GM18867 (cell line): ENCODE data around the gene RMND5B.
"Not testable (repeated sequence)": the region's sequence is repeated elsewhere in the genome, so short reads cannot be mapped to it uniquely, and the experiment has no call there.

Experiments
- ATAC-seq: cut with Tn5 transposase; IDR thresholded peaks from one replicate; pipeline ENCODE4 v1.9.1; 2021; ENCODE audit warnings: mild to moderate bottlenecking, moderate library complexity; ENCODE audit not compliant: unreplicated experiment

RMND5B gene

DNA sequence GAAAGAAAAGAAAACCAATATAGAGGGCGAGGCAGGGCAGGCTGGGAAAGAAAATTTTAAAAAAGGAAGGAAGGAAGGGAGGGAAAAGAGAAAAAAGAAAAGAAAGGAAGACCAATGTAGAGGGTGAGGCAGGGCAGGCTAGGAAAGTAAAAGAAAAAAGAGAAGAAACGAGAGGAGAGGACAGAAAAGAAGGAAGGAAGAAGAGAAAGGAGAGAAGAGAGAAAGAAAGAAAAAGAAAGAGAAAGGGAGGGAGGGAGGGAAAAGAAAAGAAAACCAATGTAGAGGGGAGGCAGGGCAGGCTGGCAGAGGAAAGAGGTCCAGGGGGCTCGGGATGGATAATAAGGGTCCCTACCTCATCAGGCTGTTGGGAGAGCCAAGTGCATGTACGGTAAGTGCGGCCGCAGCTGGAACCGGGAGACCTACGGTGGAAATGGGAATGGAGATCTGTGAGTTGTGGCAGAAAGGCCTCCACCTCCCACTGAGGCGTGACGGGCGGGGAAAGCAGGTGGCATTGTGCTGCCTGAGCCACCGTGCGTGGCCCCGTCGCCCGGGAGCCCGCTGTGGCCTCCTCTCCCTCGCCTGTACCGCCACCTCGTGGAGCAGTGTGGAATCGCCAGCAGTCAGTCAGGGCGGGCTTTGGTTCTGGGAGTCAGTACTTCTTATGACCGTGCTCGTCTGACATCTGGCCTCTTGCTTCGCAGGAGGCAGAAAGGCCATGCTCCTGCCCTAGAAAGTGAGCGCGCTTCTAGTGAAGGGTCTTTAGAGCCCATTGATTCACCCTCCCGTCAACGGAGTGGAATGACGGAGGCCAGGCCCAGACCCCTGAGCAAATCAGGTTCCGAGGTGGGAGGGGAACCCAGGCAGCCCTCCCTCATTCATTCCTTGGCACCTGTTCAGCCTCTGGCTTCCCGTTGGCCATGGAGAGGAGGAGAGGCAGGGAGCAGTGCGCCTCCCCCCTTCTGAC, 33.2 kb downstream of the RMND5B start:
- peak; percentile 90 for ATAC-seq

DNA sequence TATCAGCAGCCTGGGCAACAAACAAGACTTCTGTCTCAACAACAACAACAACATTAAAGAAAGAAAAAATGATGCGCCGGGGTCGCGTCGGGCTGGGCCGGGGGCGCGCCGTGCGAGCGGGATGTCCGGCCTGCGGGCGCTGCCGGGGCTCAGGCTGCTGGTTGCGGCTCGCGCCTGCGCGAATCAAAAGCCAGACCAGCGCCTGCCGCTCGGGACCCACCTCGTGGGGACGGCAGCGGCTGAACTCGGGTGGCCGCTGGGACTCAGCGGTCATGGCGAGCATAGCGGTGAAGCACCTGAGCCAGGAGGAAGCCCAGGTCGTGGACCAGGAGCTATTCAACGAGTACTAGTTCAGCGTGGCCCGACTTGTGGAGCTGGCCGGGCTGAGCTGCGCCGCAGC, 34.8 kb downstream of the RMND5B start:
- no peak for ATAC-seq

DNA sequence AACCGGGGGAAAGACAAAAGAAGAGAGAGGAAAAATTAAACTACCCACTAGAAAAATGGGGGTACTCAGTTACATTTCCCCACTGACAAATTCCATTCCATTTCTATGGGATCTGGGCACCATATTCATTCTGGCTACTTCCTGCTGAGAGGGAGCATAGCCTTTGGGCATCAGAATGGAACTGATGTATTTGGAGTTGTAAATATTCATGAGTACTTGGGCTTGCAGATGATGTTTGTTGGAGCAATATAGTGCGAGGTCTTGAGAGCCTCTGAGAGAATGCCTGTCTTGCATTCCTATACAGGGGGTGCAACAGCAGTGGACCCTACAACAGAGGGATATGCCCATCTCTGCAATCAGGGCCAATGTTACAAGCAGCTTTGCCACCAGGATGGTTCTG, 39.6 kb downstream of the RMND5B start:
- no peak for ATAC-seq

DNA sequence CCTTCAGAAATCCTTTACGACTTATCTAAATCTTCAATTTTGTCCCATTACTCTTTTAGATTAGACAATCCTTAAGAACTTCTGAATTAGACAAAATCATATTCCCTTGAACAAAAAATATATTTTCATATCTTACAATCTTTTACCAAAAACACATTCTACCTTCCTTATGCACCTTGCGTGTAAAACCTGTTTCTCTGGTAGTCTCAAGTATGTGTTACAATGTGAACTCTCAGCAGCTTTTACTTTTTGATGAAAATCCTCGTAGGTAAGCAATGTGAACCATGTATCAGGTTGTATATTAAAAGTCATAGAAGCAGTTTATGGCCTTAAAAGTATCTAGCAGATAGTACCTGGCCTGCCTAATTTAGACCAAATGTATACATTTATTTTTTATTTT, 43.6 kb downstream of the RMND5B start:
- no peak for ATAC-seq

DNA sequence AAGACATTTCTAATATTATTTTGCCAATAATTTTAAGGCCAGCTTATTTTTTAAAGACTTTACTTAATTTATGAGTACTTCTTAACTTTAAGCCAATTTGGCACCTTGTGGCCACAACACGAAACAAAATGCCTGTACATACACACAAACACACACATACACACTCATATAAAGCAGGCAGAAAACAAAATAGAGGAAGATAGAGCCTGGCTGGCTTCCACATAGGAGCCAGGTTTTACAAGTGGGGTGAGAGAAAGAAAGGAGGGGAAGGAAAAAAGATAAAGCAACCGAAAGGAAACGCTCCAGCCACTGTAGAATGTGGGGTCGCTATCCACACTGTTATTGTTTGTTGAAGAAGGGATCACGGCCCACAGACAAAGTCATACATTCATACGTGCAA, 46.0 kb downstream of the RMND5B start:
- no peak for ATAC-seq

DNA sequence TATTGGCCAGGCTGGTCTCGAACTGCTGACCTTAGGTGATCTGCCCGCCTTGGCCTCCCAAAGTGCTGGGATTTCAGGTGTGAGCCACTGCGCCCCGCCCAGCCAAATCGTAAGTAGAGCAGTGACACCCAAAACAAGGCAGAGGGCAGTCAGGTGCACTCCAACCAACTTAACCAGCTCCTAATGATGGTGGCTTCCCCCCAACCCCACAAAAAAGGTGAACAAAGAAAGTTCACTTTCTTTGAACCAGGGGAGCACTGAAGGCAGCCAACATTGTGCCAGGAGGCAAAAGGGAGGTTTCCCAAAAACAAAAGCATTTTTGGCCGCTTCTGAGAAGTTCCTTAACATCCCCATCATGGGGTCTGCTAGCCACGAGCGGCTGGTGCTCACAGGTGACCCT, 46.8 kb downstream of the RMND5B start:
- no peak for ATAC-seq

DNA sequence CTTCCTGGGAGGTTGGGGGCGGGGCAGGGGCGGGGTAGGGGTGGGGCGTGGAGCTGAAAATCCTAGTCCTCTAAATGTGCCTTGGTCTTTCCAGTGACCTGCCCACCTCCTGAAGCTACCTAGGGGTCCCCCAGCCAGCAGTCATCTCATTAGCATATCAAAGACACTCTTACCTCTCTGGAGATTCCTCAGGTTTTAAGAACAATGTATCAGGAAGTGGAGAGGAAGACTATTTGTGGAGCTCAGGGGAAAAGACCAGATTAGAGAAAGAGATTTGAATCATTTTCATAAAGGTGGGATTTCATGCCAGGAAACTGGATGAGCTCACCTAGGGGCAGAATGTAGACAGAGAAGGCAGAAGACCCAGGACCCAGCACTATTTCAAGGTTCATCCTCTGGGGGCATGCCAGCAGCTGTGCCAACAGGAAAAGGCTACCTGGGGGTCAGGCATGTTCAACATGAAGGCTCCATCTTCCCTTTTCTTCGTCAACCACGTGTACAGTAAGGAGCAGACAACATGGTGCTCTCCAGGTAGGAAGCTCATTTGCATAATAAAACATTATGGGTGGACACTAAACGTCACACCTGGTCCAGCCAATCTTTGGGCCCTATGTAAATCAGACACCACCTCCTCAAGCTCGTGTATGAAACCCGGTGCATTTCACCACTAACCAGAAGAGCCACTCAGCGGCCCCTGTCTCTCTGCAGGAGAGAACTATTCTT, 49.5 kb downstream of the RMND5B start:
- no peak for ATAC-seq

DNA sequence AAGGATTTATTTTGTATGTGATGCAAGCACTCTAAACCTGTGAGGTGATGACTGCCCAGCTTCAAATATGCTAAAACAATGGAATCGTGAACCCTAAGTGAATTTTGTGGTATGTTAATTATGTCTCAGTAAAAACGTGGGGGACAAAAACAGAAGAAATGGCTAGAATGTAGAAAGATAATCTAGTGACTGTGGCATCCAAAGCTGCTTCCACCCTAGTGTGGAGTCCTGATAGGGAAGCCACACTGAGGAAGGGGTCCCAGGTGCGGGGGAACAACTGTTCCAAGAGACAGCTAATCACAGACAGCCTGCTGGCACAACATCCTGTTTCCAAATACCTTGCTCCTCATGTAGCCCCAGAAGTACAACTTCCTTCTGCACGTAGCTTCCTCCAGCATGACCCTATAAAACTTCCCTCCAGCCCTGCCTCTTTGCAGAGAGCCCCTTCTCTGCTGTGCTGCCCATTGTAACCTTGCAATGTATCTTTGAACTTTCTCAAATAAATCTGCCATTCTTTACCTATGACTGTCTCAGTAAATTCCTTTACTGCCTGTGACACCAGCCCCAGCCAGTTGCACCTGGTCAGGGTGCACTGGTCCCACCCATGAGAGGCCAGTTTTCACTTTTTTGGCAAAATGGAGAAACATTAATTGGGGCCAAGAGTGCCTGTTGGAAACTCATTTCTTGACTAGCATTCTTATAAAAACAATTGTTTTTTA, 51.5 kb downstream of the RMND5B start:
- no peak for ATAC-seq

DNA sequence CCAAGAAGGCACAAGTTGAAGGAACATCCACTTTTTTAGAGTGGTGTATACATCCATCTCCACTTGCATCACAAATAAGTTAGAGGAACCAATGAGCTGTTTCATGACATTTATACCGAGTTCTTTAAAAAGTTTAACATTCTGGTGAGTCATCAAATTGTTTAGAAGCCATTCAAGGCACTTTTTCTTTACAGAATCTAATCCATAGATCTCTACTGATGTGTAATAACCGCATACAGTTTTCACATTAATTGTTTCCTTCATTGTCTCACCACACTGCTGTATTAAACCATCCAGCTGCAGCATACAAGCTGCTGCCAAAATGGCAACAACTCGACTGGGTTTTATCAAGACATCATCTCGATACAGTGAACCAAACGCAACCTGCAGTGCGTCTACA, 55.6 kb downstream of the RMND5B start:
- no peak for ATAC-seq

DNA sequence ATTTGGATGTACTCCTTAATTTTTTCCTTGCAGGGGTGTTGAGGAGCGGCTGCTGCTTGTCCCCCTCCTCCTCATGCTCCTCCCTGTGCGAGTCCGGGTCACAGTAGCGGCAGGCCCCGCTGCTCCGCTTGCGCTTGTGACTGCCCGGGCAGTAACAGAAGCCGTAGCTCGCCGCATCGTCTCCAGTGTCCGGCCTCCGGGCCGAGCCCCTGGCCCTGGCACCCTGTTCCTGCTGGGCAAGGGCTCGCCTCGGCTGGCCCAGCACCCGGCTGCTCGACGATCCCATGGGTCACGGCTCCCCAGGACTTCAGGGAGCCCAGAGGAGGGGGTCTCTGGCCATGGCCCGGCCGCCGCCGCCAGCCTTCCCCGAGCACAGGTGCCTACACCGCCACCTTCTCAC, 56.2 kb downstream of the RMND5B start, which contains the start of gene GMCL2:
Gene GMCL2, minus strand, starts transcription at position 358 of the 400 bp plus-strand sequence. Its CDS starts 72 bp downstream, at position 286.
- ATAC-seq: no peak

DNA sequence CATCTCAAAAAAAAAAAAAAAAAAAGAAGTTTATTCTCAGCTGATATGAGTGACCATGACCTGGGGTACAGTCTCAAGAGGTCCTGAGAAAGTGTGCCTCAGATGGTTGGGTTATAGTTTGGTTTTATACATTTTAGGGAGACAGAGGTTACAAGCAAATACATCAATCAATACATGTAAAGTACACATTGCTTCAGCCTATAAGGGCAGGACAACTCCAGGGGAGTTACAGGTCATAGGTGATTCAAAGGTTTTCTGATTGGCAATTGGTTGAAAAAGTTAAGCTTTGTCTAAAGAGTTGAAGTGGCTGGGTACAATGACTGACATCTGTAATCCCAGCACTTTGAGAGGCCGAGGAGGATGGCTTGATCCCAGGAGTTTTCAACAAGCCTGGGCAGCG, 58.6 kb downstream of the RMND5B start:
- ATAC-seq: no peak

DNA sequence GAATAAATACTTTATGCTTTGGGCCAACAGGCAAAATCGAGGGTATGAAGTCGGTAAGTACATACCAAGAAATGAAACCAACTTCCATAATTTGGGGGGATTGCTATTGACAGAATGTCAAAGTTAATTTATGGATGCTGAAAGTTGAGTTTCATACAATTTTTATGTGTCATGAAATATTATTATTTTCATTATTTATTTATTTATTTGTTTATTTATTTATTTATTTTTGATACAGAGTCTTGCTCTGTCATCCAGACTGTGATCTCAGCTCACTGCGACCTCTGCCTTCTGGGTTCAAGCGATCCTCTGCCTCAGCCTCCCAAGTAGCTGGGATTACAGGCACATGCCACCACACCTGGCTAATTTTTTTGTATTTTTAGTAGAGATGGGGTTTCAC, 60.8 kb downstream of the RMND5B start:
- ATAC-seq: no peak

DNA sequence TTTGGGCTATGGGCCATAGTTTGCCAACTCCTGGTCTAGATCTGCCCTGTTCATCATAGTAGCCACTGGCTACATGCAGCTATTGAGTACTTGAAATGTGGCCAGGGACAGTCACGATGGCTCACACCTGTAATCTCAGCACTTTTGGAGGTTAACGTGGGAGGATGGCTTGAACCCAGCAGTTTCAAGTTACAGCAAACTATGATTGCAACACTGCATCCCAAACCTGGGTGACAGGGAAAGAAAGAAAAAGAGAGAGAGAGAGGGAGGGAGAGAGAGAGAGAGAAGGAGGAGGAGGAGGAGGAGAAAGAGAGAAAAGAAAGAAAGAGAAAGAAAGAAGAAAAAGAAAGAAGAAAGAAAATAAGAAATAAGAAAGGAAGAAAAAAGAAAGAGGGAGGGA, 61.4 kb downstream of the RMND5B start:
- ATAC-seq: no peak

DNA sequence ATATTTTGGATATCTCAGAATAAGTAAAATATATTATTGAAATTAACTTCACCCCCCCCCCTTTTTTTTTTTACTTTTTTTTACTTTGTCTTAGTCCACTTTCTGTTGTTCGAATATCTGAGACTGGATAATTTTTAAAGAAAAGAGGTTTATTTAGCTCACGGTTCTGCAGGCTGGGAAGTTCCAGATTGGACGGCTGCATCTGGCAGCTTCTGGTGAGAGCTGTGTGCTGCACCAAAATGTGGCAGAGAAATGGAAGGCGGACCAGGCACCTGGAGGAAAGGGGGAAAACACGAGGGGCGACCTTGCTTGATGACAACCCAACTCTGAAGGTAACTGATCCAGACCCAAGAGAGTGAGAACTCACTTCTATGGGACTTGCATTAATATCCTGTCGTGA, 62.0 kb downstream of the RMND5B start:
- no peak for ATAC-seq

DNA sequence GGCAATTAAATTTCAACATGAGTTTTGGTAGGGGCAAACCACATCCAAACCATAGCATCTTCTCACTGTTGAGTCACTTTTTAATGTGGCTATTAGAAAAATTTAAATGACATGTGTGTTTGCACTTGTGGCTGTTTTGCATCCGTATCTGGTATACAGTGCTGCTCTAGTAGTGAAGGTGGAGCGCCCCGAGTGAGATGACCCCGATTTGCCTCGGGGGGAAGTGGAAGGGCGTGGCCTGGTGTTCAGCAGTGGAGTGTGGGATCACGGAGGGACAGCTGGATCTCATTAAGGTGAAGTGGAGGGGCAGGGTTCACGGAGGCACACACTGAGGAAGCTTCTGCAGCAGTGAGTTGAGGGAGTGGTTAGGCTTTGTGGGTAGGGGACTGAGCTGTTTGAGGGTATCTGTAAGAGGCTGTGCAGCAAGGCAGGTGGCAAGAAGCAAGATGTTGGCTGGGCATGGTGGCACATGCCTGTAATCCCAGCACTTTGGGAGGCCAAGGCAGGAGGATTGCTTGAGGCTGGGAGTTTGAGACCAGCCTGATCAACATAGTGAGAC, 62.5 kb downstream of the RMND5B start:
- no peak for ATAC-seq

DNA sequence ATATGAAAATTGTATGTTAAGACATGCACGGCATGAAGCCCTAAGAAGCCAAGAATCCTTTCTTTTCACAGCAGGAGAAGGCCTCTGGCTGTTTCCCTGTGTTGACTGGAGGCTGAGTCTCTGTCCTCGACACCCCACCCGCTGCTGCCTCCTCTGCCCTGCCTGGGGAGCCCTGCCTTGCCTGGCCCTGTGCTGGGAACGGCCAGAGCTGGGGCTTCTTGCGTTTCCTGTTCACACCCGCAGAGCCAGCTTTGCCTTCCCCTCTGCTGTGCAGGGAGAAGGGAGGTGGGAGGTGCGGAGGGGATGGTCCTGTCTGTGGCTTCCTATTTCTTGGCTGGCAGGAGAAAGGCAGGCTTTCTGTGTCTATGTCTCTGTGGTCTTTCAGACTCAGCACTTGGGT, 63.2 kb downstream of the RMND5B start:
- ATAC-seq: no peak

DNA sequence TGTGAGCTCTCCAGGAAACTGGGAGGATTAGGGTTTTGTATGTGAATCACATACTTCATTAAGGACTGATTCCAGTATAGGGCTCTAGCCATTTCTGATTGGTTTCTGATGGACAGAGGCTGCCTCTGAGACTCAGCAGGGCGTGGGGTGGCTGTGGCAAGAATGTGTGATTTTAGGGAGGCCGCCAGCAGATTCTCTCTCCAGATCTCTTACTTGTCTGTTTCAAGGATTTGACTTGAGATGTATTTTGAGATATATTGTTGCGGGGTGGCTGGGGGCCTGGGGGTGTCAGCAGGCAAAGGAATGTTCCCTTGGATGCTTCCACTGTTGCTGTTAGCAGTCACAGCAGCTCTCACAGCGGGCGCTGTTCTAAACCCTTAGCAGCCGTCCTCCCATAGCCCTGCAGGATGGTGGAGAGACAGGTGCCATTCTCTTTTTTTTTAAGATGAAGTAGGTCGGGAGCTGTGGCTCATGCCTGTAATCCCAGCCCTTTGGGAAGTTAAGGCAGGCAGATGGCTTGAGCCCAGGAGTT, 65.5 kb downstream of the RMND5B start:
- ATAC-seq: no peak

DNA sequence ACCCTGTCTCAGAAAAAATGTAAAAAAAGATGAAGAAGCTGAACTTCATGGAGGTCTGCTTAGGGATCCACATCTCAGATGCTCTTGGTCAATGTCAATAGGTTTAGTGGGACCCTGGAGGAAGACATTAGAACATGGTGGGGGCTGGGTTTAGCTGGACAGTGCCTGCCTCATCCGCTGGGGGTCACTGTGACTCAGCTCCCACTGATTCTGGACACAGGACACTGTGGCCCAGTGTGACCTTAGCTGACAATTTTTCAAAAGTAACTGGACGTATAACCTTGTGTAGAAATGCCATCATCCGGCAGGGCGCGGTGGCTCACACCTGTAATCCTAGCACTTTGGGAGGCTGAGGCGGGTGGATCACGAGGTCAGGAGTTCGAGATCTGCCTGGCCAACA, 66.2 kb downstream of the RMND5B start:
- ATAC-seq: no peak

DNA sequence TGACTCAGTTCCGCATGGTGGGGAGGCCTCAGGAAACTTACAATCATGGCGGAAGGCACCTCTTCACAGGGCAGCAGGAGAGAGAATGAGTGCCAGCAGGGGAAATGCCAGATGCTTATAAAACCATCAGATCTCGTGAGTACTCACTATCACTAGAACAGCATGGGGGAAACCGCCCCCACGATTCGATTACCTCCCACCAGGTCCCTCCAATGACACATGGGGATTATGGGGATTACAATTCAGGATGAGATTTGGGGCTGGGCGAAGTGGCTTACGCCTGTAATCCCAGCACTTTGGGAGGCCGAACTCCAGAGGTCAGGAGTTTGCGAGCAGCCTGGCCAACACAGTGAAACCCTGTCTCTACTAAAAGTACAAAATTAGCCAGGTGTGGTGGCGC, 67.3 kb downstream of the RMND5B start:
- not testable (repeated sequence) for ATAC-seq

DNA sequence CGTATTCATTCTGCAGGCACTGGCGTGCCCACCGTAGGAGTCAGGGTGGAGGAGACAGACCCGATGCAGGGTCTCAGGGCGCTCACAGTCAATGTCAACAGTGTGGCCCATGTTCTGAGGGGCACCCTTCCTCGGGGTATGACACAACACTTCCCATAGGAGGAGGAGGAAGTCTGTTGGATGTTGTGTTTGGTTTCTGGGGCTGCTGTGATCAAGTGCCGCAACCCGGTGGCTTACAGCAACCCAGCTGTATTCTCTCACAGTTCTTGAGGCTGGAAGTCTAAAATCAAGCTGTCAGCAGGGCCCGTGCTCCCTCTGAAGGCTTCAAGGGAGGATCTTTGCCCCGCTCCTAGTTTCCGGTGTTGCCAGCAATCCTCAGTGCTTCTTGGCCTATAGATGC, 67.9 kb downstream of the RMND5B start:
- ATAC-seq: no peak
